WTC11 (cell line): ENCODE measurements around the gene FHIT. TPM values are rescaled to one million over a fixed set of nuclear protein-coding genes. Genes with fewer than 3 reads are reported as not detected.

Source experiments
- ATAC-seq: fragments of 200-7000 bp; cut with Tn5 transposase; 2 replicates; pipeline ENCODE4 v1.10.0; 2021; ENCODE audit warnings: mild to moderate bottlenecking, moderate library complexity
- CTCF ChIA-PET: fragments of 300-600 bp; sonication (Branson Sonifier 250); formaldehyde crosslinking; loops from one replicate; lab custom pipeline; 2021; ENCODE audit warnings: antibody characterized with exemption; lab: Charles Lee
- POLR2A ChIA-PET: fragments of 350-600 bp; sonication (Branson Sonifier 250); formaldehyde crosslinking; loops from one replicate; lab custom pipeline; 2021; ENCODE audit warnings: antibody characterized with exemption; lab: Charles Lee
- DNase-seq: peaks from one replicate; pipeline ENCODE4 v3.0.0; 2021; ENCODE audit warnings: low spot score
- H3K27ac Mint-ChIP-seq: 2 replicates; pipeline ENCODE4 v1.8.0; 2021; ENCODE audit warnings: mixed read lengths
- H3K27me3 Mint-ChIP-seq: 2 replicates; pipeline ENCODE4 v1.8.0; 2021; ENCODE audit warnings: low read depth, mild to moderate bottlenecking, moderate library complexity, mixed read lengths
- H3K36me3 Mint-ChIP-seq: 2 replicates; pipeline ENCODE4 v1.8.0; 2021; ENCODE audit warnings: mixed read lengths
- H3K4me1 Mint-ChIP-seq: 2 replicates; pipeline ENCODE4 v1.8.0; 2022; ENCODE audit warnings: mixed read lengths
- H3K4me3 Mint-ChIP-seq: 2 replicates; pipeline ENCODE4 v1.8.0; 2021; ENCODE audit warnings: mild to moderate bottlenecking, moderate library complexity, mixed read lengths
- H3K9me3 Mint-ChIP-seq: 2 replicates; pipeline ENCODE4 v1.8.0; 2021; ENCODE audit warnings: mixed read lengths
- FOXK1 ChIP-seq: sonication (generic); formaldehyde crosslinking; IDR thresholded peaks from 2 replicates; pipeline ENCODE4 v1.8.0; 2022; ENCODE audit warnings: mild to moderate bottlenecking, moderate library complexity, missing genetic modification reagents
- MXD4 ChIP-seq: fragments of 250-450 bp; sonication (Bioruptor Pico); IDR thresholded peaks from 2 replicates; pipeline ENCODE4 v1.8.0; 2021; ENCODE audit warnings: mild to moderate bottlenecking, moderate library complexity, borderline replicate concordance
- MYBL2 ChIP-seq: sonication (generic); formaldehyde crosslinking; IDR thresholded peaks from 2 replicates; pipeline ENCODE4 v1.8.1; 2023; ENCODE audit warnings: mild to moderate bottlenecking, moderate library complexity, missing genetic modification reagents
- NFE2L1 ChIP-seq: sonication (generic); formaldehyde crosslinking; IDR thresholded peaks from 2 replicates; pipeline ENCODE4 v1.8.1; 2023; ENCODE audit warnings: missing genetic modification reagents
- NR3C1 ChIP-seq: sonication (generic); formaldehyde crosslinking; conservative IDR thresholded peaks from 2 replicates; pipeline ENCODE4 v1.8.1; 2023; ENCODE audit warnings: low read depth, mild to moderate bottlenecking, missing genetic modification reagents
- RELA ChIP-seq: sonication (generic); formaldehyde crosslinking; IDR thresholded peaks from 2 replicates; pipeline ENCODE4 v1.8.1; 2022; ENCODE audit warnings: missing genetic modification reagents, mild to moderate bottlenecking, borderline replicate concordance
- TCF7 ChIP-seq: sonication (generic); formaldehyde crosslinking; IDR thresholded peaks from 2 replicates; pipeline ENCODE4 v1.8.0; 2022; ENCODE audit warnings: mild to moderate bottlenecking, low read depth, missing genetic modification reagents, moderate library complexity
- USF2 ChIP-seq: sonication (generic); formaldehyde crosslinking; IDR thresholded peaks from 2 replicates; pipeline ENCODE4 v1.8.1; 2023; ENCODE audit warnings: mild to moderate bottlenecking, missing genetic modification reagents, moderate library complexity
- ZNF423 ChIP-seq: fragments of 250-450 bp; sonication (Bioruptor Pico); IDR thresholded peaks from 2 replicates; pipeline ENCODE4 v2.1.2; 2022; ENCODE audit warnings: mild to moderate bottlenecking, moderate library complexity
- ZNF425 ChIP-seq: fragments of 250-450 bp; sonication (Bioruptor Pico); conservative IDR thresholded peaks from 2 replicates; pipeline ENCODE4 v1.9.0; 2021; ENCODE audit warnings: mild to moderate bottlenecking
- total RNA-seq: library from RNA; stranded (reverse); gene quantifications from 3 replicates; pipeline ENCODE4 v1.2.3, GENCODE V29; 2021
- TF ChIP-seq, protein P1 (sequence below): fragments of 250-450 bp; sonication (Bioruptor Pico); IDR thresholded peaks from 2 replicates; pipeline ENCODE4 v1.9.0; 2021; ENCODE audit warnings: moderate library complexity, mild to moderate bottlenecking, inconsistent platforms, borderline replicate concordance
- TF ChIP-seq, protein P2 (sequence below): sonication (generic); formaldehyde crosslinking; IDR thresholded peaks from 2 replicates; pipeline ENCODE4 v1.8.0; 2022; ENCODE audit warnings: mild to moderate bottlenecking, missing genetic modification reagents
- TF ChIP-seq, protein P3 (sequence below): sonication (generic); formaldehyde crosslinking; IDR thresholded peaks from 2 replicates; pipeline ENCODE4 v1.8.1; 2022; ENCODE audit warnings: mild to moderate bottlenecking, moderate library complexity, missing genetic modification reagents
- TF ChIP-seq, protein P4 (sequence below): fragments of 200-600 bp; IDR thresholded peaks from 2 replicates; pipeline ENCODE4 v1.8.0; 2022; ENCODE audit warnings: antibody characterized with exemption
- TF ChIP-seq, protein P5 (sequence below): sonication (generic); formaldehyde crosslinking; IDR thresholded peaks from 2 replicates; pipeline ENCODE4 v1.8.1; 2022; ENCODE audit warnings: low read depth, mild to moderate bottlenecking, moderate library complexity, missing genetic modification reagents, borderline replicate concordance
- TF ChIP-seq, protein P6 (sequence below): sonication (generic); formaldehyde crosslinking; IDR thresholded peaks from 2 replicates; pipeline ENCODE4 v1.8.1; 2023; ENCODE audit warnings: mild to moderate bottlenecking, missing genetic modification reagents
- TF ChIP-seq, protein P7 (sequence below): sonication (generic); formaldehyde crosslinking; IDR thresholded peaks from 2 replicates; pipeline ENCODE4 v1.8.1; 2023; ENCODE audit warnings: mild to moderate bottlenecking, missing genetic modification reagents, borderline replicate concordance
- TF ChIP-seq, protein P8 (sequence below): sonication (generic); formaldehyde crosslinking; IDR thresholded peaks from 2 replicates; pipeline ENCODE4 v1.8.1; 2022; ENCODE audit warnings: mild to moderate bottlenecking, missing genetic modification reagents, moderate library complexity, borderline replicate concordance

The FHIT gene
- total RNA-seq, 1 experiment from 2014 or later: 2.6 TPM

DNA sequence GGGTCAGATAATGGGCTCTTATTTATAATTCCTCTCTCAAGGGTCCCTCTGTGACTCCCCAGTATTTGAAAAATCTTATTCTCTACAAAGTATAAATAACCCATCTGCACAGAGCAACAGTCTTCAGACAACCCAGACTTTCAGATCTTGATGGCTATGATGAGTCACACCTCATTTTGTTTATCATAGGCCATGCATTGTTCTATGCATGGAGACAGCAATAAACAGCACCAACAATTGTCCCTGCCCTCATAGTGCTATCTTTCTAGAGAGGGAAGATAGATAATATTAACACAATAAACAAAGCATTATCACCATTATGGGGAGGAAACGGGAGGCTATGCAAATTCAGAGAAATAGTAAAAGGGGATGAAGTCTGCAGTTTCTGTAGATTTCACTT is 13.4 kb downstream of the FHIT start:
- H3K27ac Mint-ChIP-seq: no peak overlapping the region
- no peaks in the 10 kb centered on the region for H3K9me3 Mint-ChIP-seq
- H3K4me1 Mint-ChIP-seq: peaks cover 46% of the 10 kb centered on the region
- H3K4me3 Mint-ChIP-seq: no peak overlapping the region
- no peak for DNase-seq
- H3K36me3 Mint-ChIP-seq: no peaks in the 10 kb centered on the region
- ATAC-seq: no peak
- POLR2A ChIA-PET: interaction anchor here (0.5 kb wide), 1 partner anchor 747 kb away, joined by 3 read pairs; no protein-coding TSS in a partner anchor
- CTCF ChIA-PET: no interaction called here
- TF ChIP-seq FOXK1 (CRISPR knock-in tag) (no peak), NR3C1 (no peak), MXD4 (CRISPR knock-in tag) (no peak), TCF7 (CRISPR knock-in tag) (no peak)
- TF ChIP-seq, protein P1, sequence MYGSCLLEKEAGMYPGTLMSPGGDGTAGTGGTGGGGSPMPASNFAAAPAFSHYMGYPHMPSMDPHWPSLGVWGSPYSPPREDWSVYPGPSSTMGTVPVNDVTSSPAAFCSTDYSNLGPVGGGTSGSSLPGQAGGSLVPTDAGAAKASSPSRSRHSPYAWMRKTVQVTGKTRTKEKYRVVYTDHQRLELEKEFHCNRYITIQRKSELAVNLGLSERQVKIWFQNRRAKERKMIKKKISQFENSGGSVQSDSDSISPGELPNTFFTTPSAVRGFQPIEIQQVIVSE (CRISPR knock-in tag): no peak
- TF ChIP-seq, protein P2, sequence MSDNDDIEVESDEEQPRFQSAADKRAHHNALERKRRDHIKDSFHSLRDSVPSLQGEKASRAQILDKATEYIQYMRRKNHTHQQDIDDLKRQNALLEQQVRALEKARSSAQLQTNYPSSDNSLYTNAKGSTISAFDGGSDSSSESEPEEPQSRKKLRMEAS (CRISPR knock-in tag): no peak
- TF ChIP-seq, protein P3, sequence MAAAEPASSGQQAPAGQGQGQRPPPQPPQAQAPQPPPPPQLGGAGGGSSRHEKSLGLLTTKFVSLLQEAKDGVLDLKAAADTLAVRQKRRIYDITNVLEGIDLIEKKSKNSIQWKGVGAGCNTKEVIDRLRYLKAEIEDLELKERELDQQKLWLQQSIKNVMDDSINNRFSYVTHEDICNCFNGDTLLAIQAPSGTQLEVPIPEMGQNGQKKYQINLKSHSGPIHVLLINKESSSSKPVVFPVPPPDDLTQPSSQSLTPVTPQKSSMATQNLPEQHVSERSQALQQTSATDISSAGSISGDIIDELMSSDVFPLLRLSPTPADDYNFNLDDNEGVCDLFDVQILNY (CRISPR knock-in tag): no peak
- TF ChIP-seq, protein P4, sequence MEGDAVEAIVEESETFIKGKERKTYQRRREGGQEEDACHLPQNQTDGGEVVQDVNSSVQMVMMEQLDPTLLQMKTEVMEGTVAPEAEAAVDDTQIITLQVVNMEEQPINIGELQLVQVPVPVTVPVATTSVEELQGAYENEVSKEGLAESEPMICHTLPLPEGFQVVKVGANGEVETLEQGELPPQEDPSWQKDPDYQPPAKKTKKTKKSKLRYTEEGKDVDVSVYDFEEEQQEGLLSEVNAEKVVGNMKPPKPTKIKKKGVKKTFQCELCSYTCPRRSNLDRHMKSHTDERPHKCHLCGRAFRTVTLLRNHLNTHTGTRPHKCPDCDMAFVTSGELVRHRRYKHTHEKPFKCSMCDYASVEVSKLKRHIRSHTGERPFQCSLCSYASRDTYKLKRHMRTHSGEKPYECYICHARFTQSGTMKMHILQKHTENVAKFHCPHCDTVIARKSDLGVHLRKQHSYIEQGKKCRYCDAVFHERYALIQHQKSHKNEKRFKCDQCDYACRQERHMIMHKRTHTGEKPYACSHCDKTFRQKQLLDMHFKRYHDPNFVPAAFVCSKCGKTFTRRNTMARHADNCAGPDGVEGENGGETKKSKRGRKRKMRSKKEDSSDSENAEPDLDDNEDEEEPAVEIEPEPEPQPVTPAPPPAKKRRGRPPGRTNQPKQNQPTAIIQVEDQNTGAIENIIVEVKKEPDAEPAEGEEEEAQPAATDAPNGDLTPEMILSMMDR: no peak
- TF ChIP-seq, protein P5, sequence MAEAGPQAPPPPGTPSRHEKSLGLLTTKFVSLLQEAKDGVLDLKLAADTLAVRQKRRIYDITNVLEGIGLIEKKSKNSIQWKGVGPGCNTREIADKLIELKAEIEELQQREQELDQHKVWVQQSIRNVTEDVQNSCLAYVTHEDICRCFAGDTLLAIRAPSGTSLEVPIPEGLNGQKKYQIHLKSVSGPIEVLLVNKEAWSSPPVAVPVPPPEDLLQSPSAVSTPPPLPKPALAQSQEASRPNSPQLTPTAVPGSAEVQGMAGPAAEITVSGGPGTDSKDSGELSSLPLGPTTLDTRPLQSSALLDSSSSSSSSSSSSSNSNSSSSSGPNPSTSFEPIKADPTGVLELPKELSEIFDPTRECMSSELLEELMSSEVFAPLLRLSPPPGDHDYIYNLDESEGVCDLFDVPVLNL (CRISPR knock-in tag): no peak
- no peaks in the 10 kb centered on the region for H3K27me3 Mint-ChIP-seq

DNA sequence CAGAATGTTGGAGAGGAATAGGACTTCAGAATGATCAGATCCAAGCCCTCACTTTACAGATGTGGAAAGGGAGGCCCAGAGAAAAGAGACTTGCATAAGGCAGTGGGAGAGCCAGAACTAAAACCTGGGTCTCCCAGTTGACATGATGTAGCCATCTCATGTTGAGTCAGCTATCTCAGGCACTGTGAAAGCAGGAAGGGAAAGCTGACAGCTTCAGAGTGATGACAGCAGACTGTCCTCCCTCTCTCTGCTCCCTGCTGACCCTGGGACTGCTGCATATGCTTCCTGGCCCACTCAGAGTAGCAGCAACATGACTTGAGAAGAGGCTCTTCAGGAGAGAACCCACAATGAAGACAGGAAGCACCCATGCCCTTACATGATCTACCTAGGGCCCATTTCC is 14.7 kb downstream of the FHIT start:
- H3K4me3 Mint-ChIP-seq: no peak overlapping the region
- DNase-seq (no peak), ATAC-seq (no peak)
- H3K27ac Mint-ChIP-seq: no peak overlapping the region
- H3K4me1 Mint-ChIP-seq: peaks cover 34% of the 10 kb centered on the region
- no peaks in the 10 kb centered on the region for H3K36me3 Mint-ChIP-seq
- H3K27me3 Mint-ChIP-seq: no peaks in the 10 kb centered on the region
- H3K9me3 Mint-ChIP-seq: no peaks in the 10 kb centered on the region
- ChIA-PET POLR2A (no interaction called here), CTCF (no interaction called here)
- TF ChIP-seq, protein P6, sequence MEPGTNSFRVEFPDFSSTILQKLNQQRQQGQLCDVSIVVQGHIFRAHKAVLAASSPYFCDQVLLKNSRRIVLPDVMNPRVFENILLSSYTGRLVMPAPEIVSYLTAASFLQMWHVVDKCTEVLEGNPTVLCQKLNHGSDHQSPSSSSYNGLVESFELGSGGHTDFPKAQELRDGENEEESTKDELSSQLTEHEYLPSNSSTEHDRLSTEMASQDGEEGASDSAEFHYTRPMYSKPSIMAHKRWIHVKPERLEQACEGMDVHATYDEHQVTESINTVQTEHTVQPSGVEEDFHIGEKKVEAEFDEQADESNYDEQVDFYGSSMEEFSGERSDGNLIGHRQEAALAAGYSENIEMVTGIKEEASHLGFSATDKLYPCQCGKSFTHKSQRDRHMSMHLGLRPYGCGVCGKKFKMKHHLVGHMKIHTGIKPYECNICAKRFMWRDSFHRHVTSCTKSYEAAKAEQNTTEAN (CRISPR knock-in tag): no peak
- TF ChIP-seq, protein P5 (CRISPR knock-in tag): no peak
- TF ChIP-seq RELA (CRISPR knock-in tag): no peak
- TF ChIP-seq, protein P7, sequence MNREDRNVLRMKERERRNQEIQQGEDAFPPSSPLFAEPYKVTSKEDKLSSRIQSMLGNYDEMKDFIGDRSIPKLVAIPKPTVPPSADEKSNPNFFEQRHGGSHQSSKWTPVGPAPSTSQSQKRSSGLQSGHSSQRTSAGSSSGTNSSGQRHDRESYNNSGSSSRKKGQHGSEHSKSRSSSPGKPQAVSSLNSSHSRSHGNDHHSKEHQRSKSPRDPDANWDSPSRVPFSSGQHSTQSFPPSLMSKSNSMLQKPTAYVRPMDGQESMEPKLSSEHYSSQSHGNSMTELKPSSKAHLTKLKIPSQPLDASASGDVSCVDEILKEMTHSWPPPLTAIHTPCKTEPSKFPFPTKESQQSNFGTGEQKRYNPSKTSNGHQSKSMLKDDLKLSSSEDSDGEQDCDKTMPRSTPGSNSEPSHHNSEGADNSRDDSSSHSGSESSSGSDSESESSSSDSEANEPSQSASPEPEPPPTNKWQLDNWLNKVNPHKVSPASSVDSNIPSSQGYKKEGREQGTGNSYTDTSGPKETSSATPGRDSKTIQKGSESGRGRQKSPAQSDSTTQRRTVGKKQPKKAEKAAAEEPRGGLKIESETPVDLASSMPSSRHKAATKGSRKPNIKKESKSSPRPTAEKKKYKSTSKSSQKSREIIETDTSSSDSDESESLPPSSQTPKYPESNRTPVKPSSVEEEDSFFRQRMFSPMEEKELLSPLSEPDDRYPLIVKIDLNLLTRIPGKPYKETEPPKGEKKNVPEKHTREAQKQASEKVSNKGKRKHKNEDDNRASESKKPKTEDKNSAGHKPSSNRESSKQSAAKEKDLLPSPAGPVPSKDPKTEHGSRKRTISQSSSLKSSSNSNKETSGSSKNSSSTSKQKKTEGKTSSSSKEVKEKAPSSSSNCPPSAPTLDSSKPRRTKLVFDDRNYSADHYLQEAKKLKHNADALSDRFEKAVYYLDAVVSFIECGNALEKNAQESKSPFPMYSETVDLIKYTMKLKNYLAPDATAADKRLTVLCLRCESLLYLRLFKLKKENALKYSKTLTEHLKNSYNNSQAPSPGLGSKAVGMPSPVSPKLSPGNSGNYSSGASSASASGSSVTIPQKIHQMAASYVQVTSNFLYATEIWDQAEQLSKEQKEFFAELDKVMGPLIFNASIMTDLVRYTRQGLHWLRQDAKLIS (CRISPR knock-in tag): no peak
- TF ChIP-seq ZNF425 (CRISPR knock-in tag): no peak
- TF ChIP-seq, protein P8, sequence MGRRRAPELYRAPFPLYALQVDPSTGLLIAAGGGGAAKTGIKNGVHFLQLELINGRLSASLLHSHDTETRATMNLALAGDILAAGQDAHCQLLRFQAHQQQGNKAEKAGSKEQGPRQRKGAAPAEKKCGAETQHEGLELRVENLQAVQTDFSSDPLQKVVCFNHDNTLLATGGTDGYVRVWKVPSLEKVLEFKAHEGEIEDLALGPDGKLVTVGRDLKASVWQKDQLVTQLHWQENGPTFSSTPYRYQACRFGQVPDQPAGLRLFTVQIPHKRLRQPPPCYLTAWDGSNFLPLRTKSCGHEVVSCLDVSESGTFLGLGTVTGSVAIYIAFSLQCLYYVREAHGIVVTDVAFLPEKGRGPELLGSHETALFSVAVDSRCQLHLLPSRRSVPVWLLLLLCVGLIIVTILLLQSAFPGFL (CRISPR knock-in tag): no peak
- TF ChIP-seq MYBL2 (CRISPR knock-in tag): no peak
- TF ChIP-seq USF2: no peak
- TF ChIP-seq ZNF423: no peak
- no peak for TF ChIP-seq NFE2L1 (CRISPR knock-in tag)
